ENCODE data around the gene SLC38A2. TPM values are rescaled to one million over a fixed set of nuclear protein-coding genes. Genes with fewer than 3 reads are reported as not detected.

Gene SLC38A2
- total and polyA plus RNA-seq, 7 donors: 35.8 to 428 (median 303) TPM

DNA sequence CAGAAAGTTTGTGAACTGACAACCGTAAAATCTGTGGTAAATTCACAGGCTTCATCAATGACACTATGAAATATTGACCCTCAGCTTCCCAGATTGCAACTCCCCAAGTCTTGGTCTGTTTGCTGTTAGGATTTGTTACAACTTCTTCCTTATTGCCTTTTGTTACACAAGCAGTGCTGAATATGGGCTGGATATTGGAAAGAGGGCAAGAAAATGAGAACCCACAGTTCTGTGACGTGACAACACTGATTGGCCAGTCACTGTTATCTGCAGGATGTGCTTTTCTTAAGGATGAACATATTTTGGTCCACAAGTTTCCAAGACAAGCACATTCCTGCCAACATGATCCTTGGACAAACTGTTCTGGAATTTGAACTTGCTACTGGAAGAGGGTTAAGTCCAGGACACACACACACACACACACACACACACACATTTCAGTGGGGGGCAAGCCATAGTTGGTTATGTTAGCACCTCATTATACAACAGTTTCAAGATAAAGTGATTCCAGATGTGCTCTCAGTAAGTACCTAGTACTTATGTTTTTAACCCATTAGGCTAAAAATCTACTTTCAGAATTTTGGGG is 16.6 kb upstream of the SLC38A2 start:
- 60 to 89% (median 70%) methylated on average over 2 of the region's 2 CpGs for WGBS, 3 donors

GRCh38 chr12:46388427-46389021 is 16.0 kb upstream of the SLC38A2 start:
- Histone ChIP-seq H3K4me3 (no peak overlapping the region), H3K27me3 (ENCODE audit: insufficient read depth in 3 of 3, low read length in 2 of 3) (no peaks in the 10 kb centered on the region), H3K27ac (no peak overlapping the region), H3K9me3 (no peaks in the 10 kb centered on the region), H3K4me1 (peaks cover 43% of the 10 kb centered on the region), H3K36me3 (ENCODE audit: insufficient read depth in 1 of 2, low read depth in 1 of 2) (peaks cover 0 to 11% of the 10 kb centered on the region in 2 donors)
- intact Hi-C loops (cut with DNase I): loop anchor here (5.0 to 10.0 kb wide), 4 partner anchors 59 to 386 kb away; no protein-coding TSS in a partner anchor
- 81 to 86% (median 85%) methylated on average over 3 of the region's 3 CpGs for WGBS, 3 donors
- ATAC-seq: no peak
- DNase-seq: no peak
- TF ChIP-seq, protein P1, sequence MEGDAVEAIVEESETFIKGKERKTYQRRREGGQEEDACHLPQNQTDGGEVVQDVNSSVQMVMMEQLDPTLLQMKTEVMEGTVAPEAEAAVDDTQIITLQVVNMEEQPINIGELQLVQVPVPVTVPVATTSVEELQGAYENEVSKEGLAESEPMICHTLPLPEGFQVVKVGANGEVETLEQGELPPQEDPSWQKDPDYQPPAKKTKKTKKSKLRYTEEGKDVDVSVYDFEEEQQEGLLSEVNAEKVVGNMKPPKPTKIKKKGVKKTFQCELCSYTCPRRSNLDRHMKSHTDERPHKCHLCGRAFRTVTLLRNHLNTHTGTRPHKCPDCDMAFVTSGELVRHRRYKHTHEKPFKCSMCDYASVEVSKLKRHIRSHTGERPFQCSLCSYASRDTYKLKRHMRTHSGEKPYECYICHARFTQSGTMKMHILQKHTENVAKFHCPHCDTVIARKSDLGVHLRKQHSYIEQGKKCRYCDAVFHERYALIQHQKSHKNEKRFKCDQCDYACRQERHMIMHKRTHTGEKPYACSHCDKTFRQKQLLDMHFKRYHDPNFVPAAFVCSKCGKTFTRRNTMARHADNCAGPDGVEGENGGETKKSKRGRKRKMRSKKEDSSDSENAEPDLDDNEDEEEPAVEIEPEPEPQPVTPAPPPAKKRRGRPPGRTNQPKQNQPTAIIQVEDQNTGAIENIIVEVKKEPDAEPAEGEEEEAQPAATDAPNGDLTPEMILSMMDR (IDR thresholded peaks at IDR 0.05): no peak

More for the DNA sequence above, 16.6 kb upstream of the SLC38A2 start:
- Histone ChIP-seq H3K4me1 (peaks cover 43% of the 10 kb centered on the region), H3K27me3 (ENCODE audit: insufficient read depth in 3 of 3, low read length in 2 of 3) (no peaks in the 10 kb centered on the region), H3K4me3 (no peak overlapping the region), H3K27ac (no peak overlapping the region), H3K9me3 (no peaks in the 10 kb centered on the region), H3K36me3 (ENCODE audit: insufficient read depth in 1 of 2, low read depth in 1 of 2) (peaks cover 0 to 11% of the 10 kb centered on the region in 2 donors)
- intact Hi-C loops (cut with DNase I): loop anchor here (5.0 to 10.0 kb wide), 4 partner anchors 58 to 386 kb away; no protein-coding TSS in a partner anchor
- DNase-seq (no peak), ATAC-seq (peak in 2 of 4 donors; percentile 12 to 17)
- TF ChIP-seq, protein P1 (IDR thresholded peaks at IDR 0.05): no peak

GRCh38 chr12:46387670-46388069 is 15.1 kb upstream of the SLC38A2 start:
- H3K27ac ChIP-seq: peak overlapping the region; percentile 98
- intact Hi-C loops (cut with DNase I): loop anchor here (5.0 to 10.0 kb wide), 4 partner anchors 60 to 387 kb away; no protein-coding TSS in a partner anchor

DNA sequence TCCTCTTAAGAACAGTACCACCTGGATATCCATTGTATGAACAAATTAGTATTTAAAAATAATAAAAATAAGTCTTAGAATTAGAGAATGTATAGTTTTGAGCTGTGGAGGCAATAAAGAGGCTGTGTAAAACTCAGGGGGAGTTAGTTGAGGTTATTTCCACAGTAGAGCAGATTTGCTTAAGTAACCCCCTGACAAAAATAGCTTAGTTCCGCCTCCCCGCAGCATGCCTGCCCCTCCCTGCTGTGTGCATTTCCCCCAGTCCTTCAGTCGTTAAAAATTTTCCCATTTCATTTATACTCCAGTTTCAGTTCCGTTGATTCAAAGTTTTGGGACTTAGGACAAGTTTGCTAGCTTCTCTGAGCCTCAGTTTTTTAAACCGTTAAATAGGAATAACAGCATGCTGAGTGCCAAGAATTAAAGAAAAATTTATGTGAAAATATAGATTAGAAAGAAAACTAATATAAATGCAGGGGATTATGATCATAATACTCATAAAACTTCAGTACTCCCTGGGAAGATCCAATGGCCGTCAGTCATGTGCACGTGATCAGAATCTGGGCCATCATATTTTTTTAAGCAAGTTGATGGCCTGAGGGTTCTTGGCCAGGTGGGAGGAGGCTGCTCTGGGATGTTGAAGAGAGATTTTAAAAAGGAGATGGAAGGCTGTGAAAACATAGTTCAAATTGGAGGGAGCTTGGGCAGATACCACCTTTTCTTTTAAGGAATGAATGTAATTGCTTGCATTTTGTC is 14.5 kb upstream of the SLC38A2 start:
- Histone ChIP-seq H3K4me3 (peak overlapping the region; percentile 55), H3K4me1 (peaks cover 48% of the 10 kb centered on the region), H3K36me3 (ENCODE audit: insufficient read depth in 1 of 2, low read depth in 1 of 2) (peaks cover 0 to 6% of the 10 kb centered on the region in 2 donors), H3K9me3 (no peaks in the 10 kb centered on the region), H3K27me3 (ENCODE audit: insufficient read depth in 3 of 3, low read length in 2 of 3) (no peaks in the 10 kb centered on the region), H3K27ac (peak overlapping the region; percentile 98)
- TF ChIP-seq, protein P1 (IDR thresholded peaks at IDR 0.05): no peak
- WGBS, 3 donors: 3 to 7% (median 4%) methylated on average over 7 of the region's 7 CpGs
- DNase-seq: peak in 1 of 2 donors; percentile 31
- intact Hi-C loops (cut with DNase I): loop anchor here (5.0 to 10.0 kb wide), 4 partner anchors 60 to 388 kb away; no protein-coding TSS in a partner anchor
- peak in 1 of 4 donors; percentile 17 for ATAC-seq

More at GRCh38 chr12:46387670-46388069, 15.1 kb upstream of the SLC38A2 start:
- H3K9me3 ChIP-seq: no peaks in the 10 kb centered on the region
- peaks cover 0 to 7% of the 10 kb centered on the region in 2 donors for H3K36me3 ChIP-seq (ENCODE audit: insufficient read depth in 1 of 2, low read depth in 1 of 2)
- DNase-seq (no peak), ATAC-seq (no peak)
- WGBS, 3 donors: 83 to 91% (median 86%) methylated on average over 6 of the region's 6 CpGs
- H3K4me3 ChIP-seq: peak overlapping the region; percentile 55
- TF ChIP-seq, protein P1 (IDR thresholded peaks at IDR 0.05): no peak
- peaks cover 43% of the 10 kb centered on the region for H3K4me1 ChIP-seq
- no peaks in the 10 kb centered on the region for H3K27me3 ChIP-seq (ENCODE audit: insufficient read depth in 3 of 3, low read length in 2 of 3)
